Smooth muscle cell (in vitro differentiated cells): ENCODE measurements around the gene KRT13. TPM values are rescaled to one million over a fixed set of nuclear protein-coding genes. Genes with fewer than 3 reads are reported as not detected.

ENCODE experiments used
- DNase-seq: peaks from one replicate; lab custom pipeline; 2025; ENCODE audit not compliant: unreplicated experiment; lab: John Stamatoyannopoulos, UW
- H2AFZ ChIP-seq: fragments of 200-600 bp; sonication (generic); 2 replicates; pipeline ENCODE4 v1.6.0; 2016; ENCODE audit warnings: antibody characterized with exemption, low read depth, mild to moderate bottlenecking
- H3F3A ChIP-seq: fragments of 200-600 bp; sonication (generic); 2 replicates; pipeline ENCODE4 v1.6.0; 2017; ENCODE audit warnings: antibody characterized with exemption, low read depth
- H3K27ac ChIP-seq: fragments of 200-600 bp; sonication (generic); 2 replicates; pipeline ENCODE4 v1.5.1; 2016; ENCODE audit warnings: low read depth, mild to moderate bottlenecking
- H3K27me3 ChIP-seq: fragments of 200-600 bp; sonication (generic); 2 replicates; pipeline ENCODE4 v1.6.1; 2016; ENCODE audit warnings: low read depth, mild to moderate bottlenecking
- H3K36me3 ChIP-seq: fragments of 200-600 bp; sonication (generic); 2 replicates; pipeline ENCODE4 v1.5.1; 2016; ENCODE audit warnings: low read depth
- H3K4me1 ChIP-seq: fragments of 200-600 bp; sonication (generic); 2 replicates; pipeline ENCODE4 v1.5.1; 2016; ENCODE audit warnings: low read depth
- H3K4me2 ChIP-seq: fragments of 200-600 bp; sonication (generic); 2 replicates; pipeline ENCODE4 v1.6.0; 2016; ENCODE audit warnings: mild to moderate bottlenecking
- H3K4me3 ChIP-seq: fragments of 200-600 bp; sonication (generic); 2 replicates; pipeline ENCODE4 v1.5.1; 2016; ENCODE audit warnings: mild to moderate bottlenecking
- H3K79me2 ChIP-seq: fragments of 200-600 bp; sonication (generic); 2 replicates; pipeline ENCODE4 v1.6.0; 2016; ENCODE audit warnings: low read depth, mild to moderate bottlenecking
- H3K9ac ChIP-seq: fragments of 200-600 bp; sonication (generic); 2 replicates; pipeline ENCODE4 v1.6.0; 2016; ENCODE audit warnings: low read depth
- H3K9me3 ChIP-seq: fragments of 200-600 bp; sonication (generic); replicated peaks from 2 replicates; pipeline ENCODE4 v1.5.1; 2016; ENCODE audit warnings: low read depth
- H4K20me1 ChIP-seq: fragments of 200-600 bp; sonication (generic); 2 replicates; pipeline ENCODE4 v1.6.0; 2016; ENCODE audit warnings: low read depth
- CTCF ChIP-seq: fragments of 200-600 bp; sonication (generic); IDR thresholded peaks from 2 replicates; pipeline ENCODE4 v1.5.1; 2017; ENCODE audit warnings: borderline replicate concordance, mild to moderate bottlenecking, antibody characterized with exemption; ENCODE audit not compliant: insufficient read depth, poor library complexity, severe bottlenecking
- WGBS: methylation state at CpG from one replicate; pipeline ENCODE4 v1.1.7; 2016; ENCODE audit warnings: low lambda C conversion rate; 5-methylcytosine and 5-hydroxymethylcytosine counted together
- polyA plus RNA-seq: library from polyadenylated mRNA; unstranded; fragments of >200 nt; fragmentation: Nextera tagmentation; extraction: Ambion mirVana; gene quantifications from 2 replicates; pipeline ENCODE4 v1.2.1, GENCODE V29; 2016
- total RNA-seq: library from RNA; depleted of rRNA; stranded (reverse); fragments of >200 nt; gene quantifications from 2 replicates; pipeline ENCODE4 v1.2.3, GENCODE V29; 2014

The KRT13 gene
- total and polyA plus RNA-seq, 2 experiments from 2014 or later, result 3.8 to 5.2 TPM

GRCh38 chr17:41455236-41455635, 50.2 kb downstream of the KRT13 start:
- H3K27ac ChIP-seq, result no peak overlapping the region

GRCh38 chr17:41453066-41453465, 52.3 kb downstream of the KRT13 start:
- H3K4me2 ChIP-seq, result no peak overlapping the region
- TF ChIP-seq CTCF, result no peak

More at GRCh38 chr17:41455236-41455635, 50.2 kb downstream of the KRT13 start:
- TF ChIP-seq CTCF, result no peak
- no peaks in the 10 kb centered on the region for H4K20me1 ChIP-seq
- H3K79me2 ChIP-seq, result no peaks in the 10 kb centered on the region
- H3K4me3 ChIP-seq, result no peak overlapping the region
- no peak for DNase-seq
- H3K9ac ChIP-seq, result no peak overlapping the region
- H2AFZ ChIP-seq, result no peak overlapping the region
- no peaks in the 10 kb centered on the region for H3K27me3 ChIP-seq
- no peaks in the 10 kb centered on the region for H3F3A ChIP-seq
- H3K4me2 ChIP-seq, result no peak overlapping the region
- H3K36me3 ChIP-seq, result no peaks in the 10 kb centered on the region
- no peaks in the 10 kb centered on the region for H3K4me1 ChIP-seq
- H3K9me3 ChIP-seq, result no peaks in the 10 kb centered on the region
- WGBS, result 100% methylated on average over 1 of the region's 1 CpG

GRCh38 chr17:41452281-41452680, 53.1 kb downstream of the KRT13 start:
- WGBS, result 75% methylated on average over 4 of the region's 4 CpGs
- no peaks in the 10 kb centered on the region for H4K20me1 ChIP-seq

More at GRCh38 chr17:41453066-41453465, 52.3 kb downstream of the KRT13 start:
- Histone ChIP-seq H3K4me3 (no peak overlapping the region), H3K4me1 (no peaks in the 10 kb centered on the region), H2AFZ (no peak overlapping the region), H3K36me3 (no peaks in the 10 kb centered on the region), H3K9me3 (no peaks in the 10 kb centered on the region), H3K27me3 (no peaks in the 10 kb centered on the region), H3K9ac (no peak overlapping the region), H3F3A (no peaks in the 10 kb centered on the region), H3K27ac (no peak overlapping the region), H3K79me2 (no peaks in the 10 kb centered on the region), H4K20me1 (no peaks in the 10 kb centered on the region)
- no peak for DNase-seq
- WGBS, result 98% methylated on average over 3 of the region's 3 CpGs

More at GRCh38 chr17:41452281-41452680, 53.1 kb downstream of the KRT13 start:
- Histone ChIP-seq H3K4me1 (no peaks in the 10 kb centered on the region), H3K9me3 (no peaks in the 10 kb centered on the region), H3K27me3 (no peaks in the 10 kb centered on the region), H3K9ac (no peak overlapping the region), H2AFZ (no peak overlapping the region), H3K4me2 (no peak overlapping the region), H3K79me2 (no peaks in the 10 kb centered on the region), H3K27ac (no peak overlapping the region), H3F3A (no peaks in the 10 kb centered on the region), H3K36me3 (no peaks in the 10 kb centered on the region), H3K4me3 (no peak overlapping the region)
- DNase-seq, result no peak
- no peak for TF ChIP-seq CTCF
